ENCODE results near the gene CDH13.
A peak's percentile ranks its signal among the peaks of the same experiment; 100 is the strongest.

Gene CDH13

DNA sequence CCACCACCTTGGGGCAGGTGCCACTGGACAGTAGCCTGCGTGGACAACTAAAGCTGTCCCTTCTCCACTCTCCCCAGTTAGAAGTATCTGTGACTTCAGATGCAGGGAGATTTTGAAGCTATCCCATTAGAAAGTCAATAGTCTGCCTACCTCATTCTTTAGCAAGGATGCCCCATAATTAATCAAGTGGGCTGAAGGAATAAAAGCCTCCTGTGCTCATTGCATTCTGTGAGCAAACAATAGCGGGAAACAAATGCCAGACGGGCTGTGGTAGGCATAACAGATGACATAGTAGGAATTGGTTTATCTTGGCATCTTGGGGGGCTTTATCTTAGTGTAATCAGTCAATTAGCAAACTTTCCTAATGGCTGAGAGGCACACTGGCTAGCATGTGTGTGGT is 1084.3 kb downstream of the CDH13 start:
- DNase-seq: no peak

DNA sequence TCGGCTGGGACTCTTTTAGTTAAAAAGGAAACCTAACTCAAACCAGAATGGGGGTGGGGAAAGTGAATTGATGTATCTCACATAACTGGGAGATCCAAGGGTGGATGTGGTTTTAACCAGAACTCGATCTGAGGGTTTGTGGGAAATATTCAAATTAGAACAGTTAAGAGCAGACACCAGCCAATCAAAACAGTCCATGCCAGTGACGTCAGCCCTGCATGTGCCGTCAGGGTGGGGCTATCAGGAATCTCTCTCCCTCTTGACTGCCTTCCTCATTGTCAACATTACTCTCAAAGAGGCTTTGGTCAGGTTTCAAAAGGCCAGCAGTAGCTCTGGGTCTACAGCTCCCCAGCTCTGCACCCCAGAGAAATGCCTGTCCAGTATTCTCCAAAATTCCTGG is 1086.8 kb downstream of the CDH13 start:
- DNase-seq: no peak

DNA sequence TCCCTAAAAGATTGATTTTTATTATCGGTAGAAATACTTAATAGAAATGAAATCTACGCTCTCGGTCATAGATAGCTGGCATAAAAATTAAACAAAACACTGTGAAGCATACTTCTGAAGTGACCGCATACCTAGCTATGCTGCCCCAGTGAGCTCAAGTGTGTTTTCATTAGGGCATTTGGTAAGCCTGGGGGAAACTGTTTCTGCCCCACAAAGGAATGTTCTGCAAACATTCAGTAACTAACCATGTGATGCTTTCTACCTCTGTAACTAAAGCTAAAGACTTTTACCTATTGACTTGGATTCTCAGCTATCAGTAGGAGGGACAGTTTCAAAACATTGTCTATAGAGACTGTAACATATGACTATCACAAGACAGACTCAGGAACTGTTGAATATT is 1087.5 kb downstream of the CDH13 start:
- DNase-seq: no peak

DNA sequence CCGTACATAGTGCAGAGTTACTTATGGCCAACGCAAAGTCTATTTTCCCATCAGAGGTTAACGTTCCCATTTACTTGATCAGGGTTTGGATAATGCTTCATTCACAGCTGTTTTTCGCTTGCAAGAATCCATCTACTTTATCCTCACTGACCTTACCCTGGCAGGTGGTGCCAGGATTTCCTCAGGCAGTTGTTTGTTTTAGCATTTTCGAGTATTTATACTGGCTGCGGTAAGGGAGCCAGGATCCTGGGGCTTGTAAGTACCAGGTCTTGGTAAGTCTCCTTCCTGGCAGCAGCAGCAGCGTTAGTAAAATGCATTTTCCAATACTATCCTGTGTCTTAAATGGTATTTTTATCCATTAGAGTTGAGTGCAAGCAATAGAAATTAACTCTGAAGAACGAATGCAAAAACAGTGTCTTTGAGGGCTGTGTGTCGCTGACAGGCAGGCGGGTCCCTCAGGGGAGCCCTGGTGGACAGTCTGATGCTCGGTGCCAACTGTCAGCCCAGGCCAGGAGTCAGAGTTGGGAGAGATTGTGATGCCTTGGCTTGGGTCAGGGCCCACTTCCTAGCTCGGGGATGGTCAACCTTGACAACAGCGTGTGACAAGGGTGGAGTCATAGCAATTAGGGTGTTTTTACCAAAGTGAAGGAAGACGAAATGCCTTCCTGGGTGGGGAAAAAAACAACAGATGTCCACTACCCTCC is 1088.6 kb downstream of the CDH13 start:
- peak; percentile 77 for DNase-seq

DNA sequence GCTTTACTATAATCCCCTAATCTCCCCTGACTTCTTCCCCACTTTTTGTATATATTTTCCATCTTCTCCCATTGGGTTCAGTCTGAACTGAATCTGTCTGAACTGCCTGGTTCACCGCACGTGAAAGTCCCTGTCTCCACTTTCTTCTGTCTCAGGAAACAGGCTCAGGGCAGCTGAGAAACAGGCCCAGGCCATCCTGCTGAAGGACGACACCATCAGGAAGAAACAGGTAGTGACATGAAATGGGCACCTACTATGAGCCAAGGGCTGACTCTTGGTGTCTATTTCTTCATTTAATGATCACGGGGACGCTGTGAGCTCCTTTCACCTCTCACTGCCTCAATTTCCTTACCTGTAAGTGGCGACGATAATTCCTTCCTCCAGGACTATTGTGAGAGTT is 1090.5 kb downstream of the CDH13 start:
- no peak for DNase-seq

DNA sequence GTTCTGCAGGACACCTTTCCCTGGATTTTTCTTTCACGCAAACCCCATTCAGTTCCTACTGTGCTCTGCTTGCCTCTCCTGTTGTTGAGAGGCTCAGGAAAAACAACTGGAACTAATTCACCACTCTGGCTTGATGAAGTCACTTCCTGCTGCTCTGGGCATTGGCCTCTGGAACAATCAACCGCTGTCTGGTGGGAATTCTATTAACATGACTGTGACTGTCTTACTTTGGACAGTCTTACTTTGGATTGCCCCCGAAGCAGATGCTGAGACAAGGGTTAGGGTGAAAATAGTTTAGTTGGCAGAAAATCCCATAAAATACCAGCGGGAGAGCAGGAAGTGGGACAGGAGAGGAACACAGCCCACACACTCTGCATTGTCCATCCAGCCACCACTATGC is 1091.0 kb downstream of the CDH13 start:
- DNase-seq: no peak

DNA sequence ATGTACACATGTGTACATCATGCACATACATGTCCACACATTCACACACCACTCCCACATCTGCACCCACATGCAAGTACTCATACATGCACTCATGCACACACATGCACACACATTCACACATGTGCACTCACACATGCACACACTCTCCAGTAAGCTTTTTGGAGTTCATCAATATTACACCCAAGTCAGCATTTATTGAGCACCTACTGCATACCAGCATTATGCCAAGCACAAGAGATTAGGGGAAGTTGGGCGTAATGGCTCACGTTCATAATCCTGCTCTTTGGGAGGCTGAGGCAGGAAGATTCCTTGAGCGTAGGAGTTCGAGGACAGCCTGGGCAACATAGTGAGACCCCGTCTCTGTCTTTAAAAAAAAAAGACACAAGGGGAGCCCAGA is 1093.4 kb downstream of the CDH13 start:
- DNase-seq: no peak

DNA sequence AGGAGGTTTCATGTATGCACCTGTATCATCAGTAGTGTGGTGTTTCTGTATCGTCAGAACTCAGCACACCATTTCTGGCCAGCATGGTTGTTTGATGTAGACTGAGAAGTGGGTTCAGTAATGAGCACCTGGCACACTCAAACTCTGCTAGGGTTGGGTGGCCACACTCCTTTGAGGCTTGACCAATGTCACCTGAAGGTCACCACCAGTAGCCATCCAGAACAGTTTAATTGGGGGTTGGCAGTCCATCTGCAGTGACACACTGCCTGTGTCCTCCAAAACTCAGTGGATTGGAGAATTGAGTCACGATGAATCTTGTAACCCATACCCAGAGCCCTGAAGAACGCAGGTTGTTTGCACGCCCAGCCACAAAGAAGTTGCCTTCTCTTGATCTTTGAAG is 1094.2 kb downstream of the CDH13 start:
- no peak for DNase-seq

DNA sequence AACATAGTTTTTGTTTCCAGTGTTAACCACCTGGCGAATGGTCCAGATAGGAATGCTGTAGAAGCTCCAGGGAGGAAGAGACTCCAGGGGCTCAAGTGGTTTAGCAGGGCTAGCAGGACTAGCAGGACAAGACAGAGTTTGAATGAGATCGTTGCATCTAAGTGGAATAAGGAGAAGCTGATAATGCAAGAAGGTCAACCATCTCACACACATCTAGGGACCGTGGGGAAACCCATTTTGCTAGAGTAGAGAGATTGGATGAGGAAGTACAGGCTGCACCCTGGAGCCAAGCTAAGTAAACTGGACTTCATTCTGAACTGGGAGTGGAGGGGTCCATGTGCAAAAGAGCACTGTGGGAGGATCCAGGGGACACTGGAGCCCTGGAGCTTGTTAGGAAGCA is 1094.9 kb downstream of the CDH13 start:
- DNase-seq: no peak

DNA sequence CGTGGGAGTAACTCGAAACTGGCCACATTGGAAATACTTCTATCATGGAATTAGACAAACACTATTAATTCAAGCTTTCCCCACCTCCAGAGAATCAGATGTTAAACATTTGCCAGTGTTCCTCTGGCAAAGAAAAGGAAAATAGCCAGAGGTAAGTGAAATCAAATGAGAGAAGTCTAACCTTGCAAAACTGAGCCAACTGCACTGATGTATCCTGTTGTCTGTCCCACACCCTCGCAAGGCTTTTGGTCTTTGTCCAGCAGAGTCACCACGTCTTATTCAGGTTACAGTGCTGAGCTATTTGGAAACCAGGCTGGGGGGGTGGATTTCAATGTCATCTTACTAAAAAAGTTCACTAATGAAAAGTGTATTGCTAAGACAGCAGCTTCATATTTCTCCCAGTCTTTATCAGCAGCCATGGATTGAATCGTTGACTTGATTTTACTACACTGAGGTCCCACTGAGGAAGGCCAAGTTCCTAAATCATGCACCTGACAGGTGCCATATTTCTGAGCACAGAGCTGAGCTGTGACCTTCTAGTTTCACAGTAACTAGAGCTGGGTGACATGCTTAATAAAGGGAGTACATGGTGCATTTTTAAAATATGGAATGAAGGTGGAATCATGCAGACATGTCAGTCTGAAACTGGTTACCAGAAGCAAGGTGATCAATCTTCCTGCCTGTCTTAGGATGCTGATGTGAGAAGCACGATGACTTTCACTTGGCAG is 1095.9 kb downstream of the CDH13 start:
- no peak for DNase-seq

DNA sequence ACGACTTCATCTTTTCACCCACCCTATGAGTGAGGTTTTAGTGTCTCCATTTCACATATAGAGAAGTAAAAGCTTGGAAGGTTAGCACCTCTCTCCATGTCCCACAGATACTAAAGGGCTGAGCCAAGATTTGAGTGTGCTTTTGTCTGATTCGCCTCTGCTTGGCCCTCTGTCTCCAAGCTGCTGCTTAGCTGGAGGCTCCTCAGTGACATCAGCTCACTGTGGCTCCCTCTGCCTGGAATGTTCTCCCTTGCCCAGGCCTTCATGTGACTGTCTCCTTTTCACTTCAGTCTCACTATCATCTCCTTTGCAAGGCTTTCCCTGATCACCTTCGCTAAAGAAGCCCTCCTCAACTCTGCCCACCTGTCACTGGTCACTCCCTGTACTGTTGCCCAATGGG is 1096.5 kb downstream of the CDH13 start:
- DNase-seq: no peak

DNA sequence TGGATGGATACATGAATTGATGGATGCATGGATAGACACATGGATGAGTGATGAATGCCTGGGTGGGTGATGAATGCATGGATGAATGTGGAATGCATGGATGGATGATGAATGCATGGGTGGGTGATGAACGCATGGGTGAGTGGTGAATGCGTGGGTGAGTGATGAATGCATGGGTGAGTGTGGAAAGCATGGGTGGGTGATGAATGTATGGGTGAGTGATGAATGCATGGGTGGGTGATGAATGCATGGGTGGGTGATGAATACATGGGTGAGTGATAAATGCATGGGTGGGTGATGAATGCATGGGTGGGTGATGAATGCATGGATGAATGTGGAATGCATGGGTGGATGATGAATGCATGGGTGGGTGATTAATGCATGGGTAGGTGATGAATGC is 1097.1 kb downstream of the CDH13 start:
- no peak for DNase-seq

DNA sequence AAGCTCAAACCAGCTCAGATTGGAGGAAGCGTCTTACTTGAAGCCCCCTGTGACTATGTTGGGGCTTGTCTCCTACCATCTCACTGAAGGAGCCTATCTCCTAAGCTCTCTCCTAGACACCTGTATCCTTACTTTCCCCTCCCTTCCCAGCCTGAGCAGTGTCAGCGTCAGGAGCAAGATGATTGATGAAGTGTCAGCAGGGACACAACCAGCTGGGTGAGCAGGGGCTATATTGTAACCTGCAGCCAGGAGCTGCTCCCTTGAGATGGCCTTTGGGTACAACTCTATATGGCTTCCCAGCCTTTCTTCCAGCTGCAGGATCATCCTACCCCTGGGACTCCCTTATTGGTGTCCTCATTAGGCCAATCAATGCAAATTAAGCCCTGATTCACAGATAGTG is 1097.8 kb downstream of the CDH13 start:
- no peak for DNase-seq

DNA sequence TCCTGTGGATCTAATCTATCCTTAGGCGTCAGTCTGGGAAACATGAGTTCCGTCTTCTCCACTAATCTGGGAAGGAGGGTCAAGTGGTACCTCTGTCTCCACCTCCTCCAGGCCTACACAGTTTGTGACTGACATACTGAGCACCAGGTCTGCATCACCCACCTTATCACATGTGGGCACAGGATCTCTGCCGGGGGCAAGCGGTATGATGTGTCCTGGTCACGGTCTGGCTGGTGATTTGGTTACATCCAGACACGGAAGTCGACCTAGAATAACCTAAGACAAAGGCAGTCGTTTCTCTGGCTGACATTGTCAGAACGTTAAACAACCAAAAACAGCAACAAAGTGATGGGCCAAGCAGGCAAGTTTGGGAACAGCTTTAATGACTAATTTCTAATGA is 1098.5 kb downstream of the CDH13 start:
- no peak for DNase-seq

DNA sequence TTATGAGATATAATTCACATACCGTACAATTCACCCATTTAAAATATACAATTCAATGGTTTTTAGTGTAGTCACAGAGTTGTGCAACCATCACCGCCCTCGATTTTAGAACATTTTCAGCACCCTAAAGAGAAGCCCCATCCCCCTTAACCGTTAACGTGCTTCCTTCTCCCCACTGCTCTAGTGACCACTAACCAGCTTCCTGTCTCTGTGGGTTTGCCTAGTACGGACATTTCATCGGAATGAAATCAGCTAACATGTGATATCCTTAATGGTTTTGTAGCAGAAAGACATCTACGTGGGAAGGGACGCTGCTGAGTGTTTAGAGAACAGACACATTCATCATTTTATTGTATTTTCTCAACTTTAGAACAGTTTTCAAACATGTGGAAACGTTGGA is 1100.2 kb downstream of the CDH13 start:
- DNase-seq: no peak

DNA sequence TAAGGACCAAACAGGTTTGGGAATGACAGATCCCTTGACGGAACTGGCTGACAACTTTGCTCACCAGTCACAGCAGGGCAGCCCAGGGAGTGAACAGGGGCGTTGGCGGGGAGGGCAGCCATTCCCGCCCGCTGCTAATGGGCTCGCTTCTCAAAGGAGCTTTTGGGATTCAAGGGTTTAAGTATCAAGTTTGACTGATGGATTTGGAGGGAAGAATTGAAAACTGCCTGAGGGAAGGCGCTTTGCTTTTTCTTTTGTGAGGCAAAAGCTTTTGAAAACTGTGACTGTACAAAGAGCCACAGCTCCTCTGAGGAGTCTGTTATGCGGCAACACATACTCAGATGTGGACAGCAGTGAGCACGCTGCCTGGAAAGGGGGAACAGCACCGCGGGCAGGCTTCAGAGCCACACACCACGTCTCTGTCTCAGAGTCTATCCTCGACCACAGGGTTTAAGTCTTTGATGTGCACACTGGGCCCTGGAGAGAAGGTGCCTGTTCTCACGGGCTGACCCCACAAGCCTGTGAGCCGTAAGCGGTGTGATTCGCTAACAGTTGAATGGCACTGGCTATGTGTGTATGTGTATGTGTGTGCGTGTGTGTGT is 1101.1 kb downstream of the CDH13 start:
- no peak for DNase-seq

DNA sequence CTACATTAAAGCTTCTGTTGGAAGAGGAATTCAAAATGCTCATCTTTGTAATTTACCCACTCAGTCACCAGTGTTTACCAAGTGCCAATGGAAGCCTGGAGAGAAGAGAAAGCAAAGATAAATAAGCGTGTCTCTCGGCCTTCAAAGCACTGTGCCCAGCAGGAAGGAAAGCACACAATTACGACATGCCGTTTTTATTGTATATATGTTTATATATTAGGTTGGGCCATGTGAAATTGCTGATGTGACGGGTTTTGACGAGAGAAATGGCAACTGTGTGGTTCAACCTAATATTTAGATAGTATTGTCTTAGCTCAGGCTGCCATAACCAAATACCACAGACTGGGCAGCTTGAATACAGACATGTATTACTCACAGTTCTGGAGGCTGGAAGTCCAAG is 1101.7 kb downstream of the CDH13 start:
- no peak for DNase-seq

DNA sequence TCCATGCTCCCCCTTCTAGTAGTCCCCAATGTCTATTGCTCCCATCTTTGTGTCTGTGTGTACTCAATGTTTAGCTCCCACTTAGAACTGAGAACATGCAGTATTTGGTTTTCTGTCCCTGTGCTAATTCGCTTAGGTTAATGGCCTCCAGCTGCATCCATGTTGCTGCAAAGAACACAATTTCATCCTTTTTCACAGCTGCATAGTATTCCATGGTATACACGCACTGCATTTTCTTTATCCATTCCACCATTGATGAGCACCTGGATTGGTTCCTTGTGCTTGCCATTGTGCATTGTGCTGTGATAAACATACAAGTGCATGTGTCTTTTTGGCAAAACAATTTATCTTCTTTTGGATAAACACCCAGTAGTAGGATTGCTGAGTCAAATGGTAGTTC is 1104.0 kb downstream of the CDH13 start:
- no peak for DNase-seq

DNA sequence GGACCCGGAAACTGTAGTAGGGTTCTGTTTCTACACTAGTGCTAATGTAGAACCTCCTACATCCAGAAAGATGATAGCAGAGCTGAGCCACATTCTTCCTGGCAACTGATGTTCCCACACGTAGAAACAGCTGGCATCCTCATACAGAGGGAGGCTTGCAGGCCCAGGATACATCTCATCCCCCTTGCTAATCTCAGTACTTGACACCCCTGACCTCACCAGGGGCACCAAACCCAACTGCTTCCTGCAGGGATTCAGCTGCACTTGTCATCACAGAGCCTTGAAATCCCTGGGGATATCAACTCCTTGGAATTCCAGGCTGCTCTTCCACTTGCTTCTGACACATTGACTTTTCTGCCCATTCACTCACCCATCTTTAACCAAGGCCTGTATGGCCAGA is 1105.8 kb downstream of the CDH13 start:
- no peak for DNase-seq

DNA sequence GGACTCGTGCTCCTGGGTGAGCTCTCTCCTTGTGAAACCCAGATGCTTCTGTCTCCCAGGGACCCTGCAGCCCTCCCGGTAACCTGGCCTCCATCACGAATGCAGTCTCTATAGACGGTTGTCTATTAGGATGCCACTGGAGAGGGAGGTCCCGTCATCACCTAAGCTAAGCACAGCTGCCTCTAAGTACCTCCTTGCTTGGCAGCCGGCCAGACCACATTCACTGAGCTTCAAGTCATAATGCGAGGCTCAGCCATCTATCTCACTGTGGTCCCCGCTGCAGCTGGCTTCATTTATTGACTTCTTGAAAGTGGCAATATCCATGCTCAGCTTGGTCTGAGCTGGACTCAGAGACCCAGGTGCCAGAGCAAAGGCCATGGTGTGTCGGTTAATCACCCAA is 1106.5 kb downstream of the CDH13 start:
- DNase-seq: peak; percentile 79

DNA sequence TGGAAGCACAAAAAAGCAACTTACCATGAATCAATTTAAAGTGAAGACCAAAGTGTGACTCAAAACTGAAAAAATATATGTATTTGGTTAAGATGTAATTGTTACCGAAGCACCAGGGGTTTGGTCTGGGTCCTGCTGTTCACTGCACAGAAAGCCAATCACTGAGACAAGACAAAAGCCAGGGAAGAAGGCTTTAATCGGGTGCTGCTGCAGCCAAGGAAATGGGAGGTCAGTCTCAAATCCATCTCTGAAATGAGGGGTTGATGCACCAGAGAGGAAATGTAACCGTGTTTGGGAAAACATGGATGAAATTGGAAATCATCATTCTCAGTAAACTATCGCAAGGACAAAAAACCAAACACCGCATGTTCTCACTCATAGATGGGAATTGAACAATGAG is 1107.4 kb downstream of the CDH13 start:
- DNase-seq: no peak

DNA sequence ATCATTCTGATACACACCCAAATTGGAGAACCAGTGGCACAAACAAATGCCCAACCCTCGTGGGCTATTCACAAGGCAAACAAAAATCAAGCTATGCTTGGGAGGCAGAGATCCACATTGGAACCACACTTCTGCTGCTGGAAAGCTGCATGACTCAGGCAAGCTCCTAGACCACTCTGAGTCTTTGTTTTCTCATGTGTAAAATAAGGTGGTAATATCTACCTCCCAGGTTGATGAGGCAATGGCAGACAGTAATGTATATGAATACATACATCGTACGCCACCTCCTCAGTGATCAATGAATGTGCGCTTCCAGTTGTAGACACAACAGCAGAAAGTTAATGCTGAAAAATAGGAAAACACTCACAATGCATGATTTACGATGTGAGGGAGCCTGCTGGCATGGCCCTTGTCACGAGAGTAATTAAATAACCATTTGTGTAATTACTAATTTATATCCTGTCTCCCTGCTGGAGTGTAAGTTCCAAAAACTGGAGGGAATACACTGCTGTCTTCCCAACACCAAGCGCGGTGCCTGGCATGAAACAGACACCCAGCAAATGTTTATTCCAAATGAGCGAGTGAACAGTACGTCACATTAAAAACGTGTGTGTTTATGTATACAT is 1111.1 kb downstream of the CDH13 start:
- peak; percentile 60 for DNase-seq

DNA sequence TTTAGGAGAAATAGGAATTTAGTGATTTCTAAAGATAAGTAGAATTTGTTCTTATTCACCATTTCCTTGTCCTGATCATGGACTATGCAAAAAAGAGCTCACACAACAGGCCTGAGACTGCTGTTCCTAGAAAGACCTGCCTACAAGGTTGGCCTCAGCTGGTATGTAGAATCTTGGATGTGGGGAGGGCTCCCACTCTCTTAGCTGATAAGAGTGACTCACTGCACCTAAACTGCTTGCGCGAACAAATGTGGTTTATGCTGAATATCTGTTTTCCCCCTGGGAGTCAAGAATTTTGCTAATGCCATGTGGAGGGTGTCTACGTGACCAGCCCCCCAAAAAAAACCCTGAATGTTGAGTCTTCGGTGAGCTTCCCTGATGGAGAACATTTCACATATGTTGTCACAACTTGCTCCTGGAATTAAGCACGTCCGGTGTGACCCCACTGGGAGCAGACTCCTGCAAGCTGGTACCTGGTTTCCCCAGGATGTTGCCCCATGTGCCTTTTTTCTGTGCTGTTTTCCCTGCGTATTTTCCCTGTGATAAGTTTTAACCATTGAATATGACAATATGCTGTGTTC is 1112.2 kb downstream of the CDH13 start:
- DNase-seq: no peak

Data from NCI-H1105 treated with DMSO at 0.1 percent for 48 hours (cell line).